Ishikawa (cell line): Measurements from ENCODE around the gene NME7.

Experiments
- CEBPB ChIP-seq: IDR thresholded peaks from 2 replicates; pipeline ENCODE4 v1.6.1; 2012
- CREB1 ChIP-seq: IDR thresholded peaks from 2 replicates; pipeline ENCODE4 v1.6.1; 2012; ENCODE audit warnings: low read depth
- EGR1 ChIP-seq: IDR thresholded peaks from 2 replicates; pipeline ENCODE4 v1.6.1; 2012
- EP300 ChIP-seq: IDR thresholded peaks from 2 replicates; pipeline ENCODE4 v1.6.1; 2012; ENCODE audit warnings: borderline replicate concordance
- FOXM1 ChIP-seq: IDR thresholded peaks from 2 replicates; pipeline ENCODE4 v1.6.1; 2012; ENCODE audit warnings: low read depth, borderline replicate concordance
- MAX ChIP-seq: IDR thresholded peaks from 2 replicates; pipeline ENCODE4 v1.6.1; 2012
- NFIC ChIP-seq: IDR thresholded peaks from 2 replicates; pipeline ENCODE4 v1.6.1; 2012
- RAD21 ChIP-seq: IDR thresholded peaks from 2 replicates; pipeline ENCODE4 v1.6.1; 2012; ENCODE audit warnings: low read depth
- REST ChIP-seq: IDR thresholded peaks from 2 replicates; pipeline ENCODE4 v1.6.1; 2012; ENCODE audit warnings: low read depth, mild to moderate bottlenecking
- TAF1 ChIP-seq: IDR thresholded peaks from 2 replicates; pipeline ENCODE4 v1.6.1; 2012; ENCODE audit warnings: low read depth, mild to moderate bottlenecking
- TCF12 ChIP-seq: IDR thresholded peaks from 2 replicates; pipeline ENCODE4 v1.6.1; 2012; ENCODE audit warnings: low read depth
- TEAD4 ChIP-seq: IDR thresholded peaks from 2 replicates; pipeline ENCODE4 v1.6.1; 2012
- USF1 ChIP-seq: IDR thresholded peaks from 2 replicates; pipeline ENCODE4 v1.6.1; 2012
- YY1 ChIP-seq: IDR thresholded peaks from 2 replicates; pipeline ENCODE4 v1.6.1; 2012; ENCODE audit warnings: low read depth
- ZBTB7A ChIP-seq: IDR thresholded peaks from 2 replicates; pipeline ENCODE4 v1.6.1; 2012; ENCODE audit warnings: low read depth

The NME7 gene

GRCh38 chr1:169146576-169147214 is 220.9 kb downstream of the NME7 start:
- TF ChIP-seq RAD21 (no peak), EP300 (no peak), MAX (no peak), REST (no peak), ZBTB7A (no peak), TAF1 (no peak), CEBPB (no peak), YY1 (no peak)

GRCh38 chr1:169144941-169145626 is 222.5 kb downstream of the NME7 start:
- no peak for TF ChIP-seq TAF1

- TF ChIP-seq CREB1 = no peak
- no peak for TF ChIP-seq REST
- no peak for TF ChIP-seq EGR1
- no peak for TF ChIP-seq MAX
- no peak for TF ChIP-seq NFIC
- TF ChIP-seq TEAD4 = no peak
Observed at GRCh38 chr1:169143984-169144383, 223.6 kb downstream of the NME7 start.

GRCh38 chr1:169143346-169143745 is 224.3 kb downstream of the NME7 start:
- no peak for TF ChIP-seq USF1
- TF ChIP-seq REST = no peak
- no peak for TF ChIP-seq MAX
- no peak for TF ChIP-seq YY1

DNA sequence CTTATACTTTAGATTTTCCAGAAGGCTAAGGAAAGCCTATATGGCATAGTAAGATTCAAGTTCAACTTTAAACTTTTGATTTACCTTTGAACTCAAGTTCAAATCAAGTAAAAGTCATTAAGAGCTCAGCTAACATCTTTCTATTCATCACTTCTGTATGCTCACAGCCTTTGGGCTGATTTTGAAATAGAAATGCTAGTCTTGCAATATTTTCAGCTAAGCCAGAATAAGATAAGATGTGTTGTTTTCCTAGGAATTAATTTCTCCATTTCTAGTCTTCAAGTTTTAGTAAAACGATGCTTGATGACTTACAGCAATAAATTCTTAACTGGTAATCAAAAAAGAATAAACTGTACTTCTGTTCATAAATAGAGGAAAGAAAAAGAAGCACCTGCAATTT is 225.5 kb downstream of the NME7 start:
- no peak for TF ChIP-seq TCF12
- no peak for TF ChIP-seq CEBPB
- TF ChIP-seq FOXM1 = no peak
- no peak for TF ChIP-seq EP300
- no peak for TF ChIP-seq TAF1
- TF ChIP-seq CREB1 = no peak
- TF ChIP-seq MAX = no peak
- no peak for TF ChIP-seq EGR1
- TF ChIP-seq REST = no peak
- no peak for TF ChIP-seq USF1
